Spinal cord (tissue), 10 donors: Measurements from ENCODE around the gene IL27RA. TPM values are rescaled to one million over a fixed set of nuclear protein-coding genes. Genes with fewer than 3 reads are reported as not detected.

Experiments
- DNase-seq, 6 donors: peaks; one replicate each; pipeline versions ENCODE4 v3.0.0 to v3.0.0-alpha.2; 2013 to 2015; ENCODE audit warnings: low spot score in 6 of 6, low read depth in 4 of 6
- H3K27ac ChIP-seq: one replicate; pipeline ENCODE4 v1.5.1; 2013; ENCODE audit warnings: low read depth, low read length, control low read depth
- H3K27me3 ChIP-seq: one replicate; pipeline ENCODE4 v1.6.1; 2013; ENCODE audit warnings: low read length; ENCODE audit not compliant: control insufficient read depth, insufficient read depth
- H3K36me3 ChIP-seq: one replicate; pipeline ENCODE4 v1.6.1; 2013; ENCODE audit warnings: low read length; ENCODE audit not compliant: control insufficient read depth, insufficient read depth
- H3K4me1 ChIP-seq: one replicate; pipeline ENCODE4 v1.6.1; 2013; ENCODE audit warnings: low read length; ENCODE audit not compliant: control insufficient read depth, insufficient read depth
- H3K4me3 ChIP-seq: one replicate; pipeline ENCODE4 v1.5.1; 2013; ENCODE audit warnings: low read depth, low read length, control low read depth
- H3K9me3 ChIP-seq: one replicate; pipeline ENCODE4 v1.6.1; 2013; ENCODE audit warnings: low read length; ENCODE audit not compliant: control insufficient read depth, insufficient read depth
- WGBS: methylation state at CpG from one replicate; pipeline ENCODE4 v1.1.5; 2013; ENCODE audit warnings: missing lambda C conversion rate; ENCODE audit not compliant: insufficient coverage; 5-methylcytosine and 5-hydroxymethylcytosine counted together
- polyA plus RNA-seq, 2 donors: library from polyadenylated mRNA; unstranded; fragments of 120-200 nt; gene quantifications; one replicate each; pipeline ENCODE4 v1.2.1, GENCODE V29; 2013; ENCODE audit not compliant: insufficient read length in 2 of 2
- total RNA-seq, 2 donors: library from RNA; depleted of rRNA in 1 of 2; stranded (reverse); fragments of 120-200 nt in 1 of 2; fragments of >200 nt in 1 of 2; gene quantifications; one replicate each; pipeline versions ENCODE4 v1.2.3 to v1.2.4, GENCODE V29; 2013 to 2014
- donor health status: healthy.

The IL27RA gene
- total and polyA plus RNA-seq, 4 donors: 4.1 to 5.7 (median 5.2) TPM

DNA sequence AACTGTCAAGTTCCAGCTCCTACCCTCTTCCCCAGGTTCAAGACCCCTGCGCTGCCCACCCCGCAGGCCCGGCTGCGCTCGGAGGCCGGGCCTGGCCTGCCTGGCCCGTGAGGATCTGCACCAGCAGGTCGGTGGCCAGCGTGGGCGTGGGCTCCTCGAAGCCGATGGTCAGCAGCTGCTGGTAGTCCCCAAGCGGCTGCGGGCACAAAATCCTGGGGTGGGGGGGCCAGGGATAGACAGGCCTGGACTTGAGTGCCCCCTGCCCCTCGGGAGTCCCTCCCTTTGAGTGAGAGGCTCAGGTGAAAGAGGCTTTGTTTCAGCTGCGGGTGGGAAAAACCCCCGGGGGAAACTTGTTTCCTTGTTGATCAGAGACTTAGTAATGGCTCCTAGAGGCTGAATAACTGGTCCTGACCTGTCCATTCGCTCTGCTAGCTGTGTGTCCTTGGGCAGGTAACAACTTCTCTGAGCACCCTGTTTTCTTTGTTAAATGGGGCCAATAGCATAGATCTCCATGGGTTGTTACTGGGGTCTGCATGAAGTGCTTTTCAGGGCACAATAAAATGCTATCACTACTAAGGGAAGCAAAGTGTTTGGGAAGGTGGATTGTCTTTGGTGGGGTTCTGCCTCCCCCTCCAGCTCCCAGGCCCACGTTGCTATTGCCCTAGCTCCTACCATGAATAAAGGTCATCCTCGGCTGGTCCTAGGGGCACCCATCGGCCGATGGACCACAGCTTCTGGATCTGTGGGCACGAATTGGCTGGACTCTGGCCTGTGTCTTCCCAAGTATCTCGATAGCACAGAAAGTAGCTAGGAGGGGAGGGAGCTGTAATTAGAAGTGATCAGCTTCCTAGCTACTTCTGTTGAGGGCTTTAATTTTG is 50.5 kb downstream of the IL27RA start:
- Histone ChIP-seq H3K27ac (peak overlapping the region; percentile 85), H3K27me3 (no peaks in the 10 kb centered on the region), H3K4me3 (peak overlapping the region; percentile 87), H3K36me3 (peaks cover 21% of the 10 kb centered on the region), H3K4me1 (peaks cover 22% of the 10 kb centered on the region), H3K9me3 (no peaks in the 10 kb centered on the region)
- WGBS: 21% methylated on average over 21 of the region's 24 CpGs
- no peak for DNase-seq

DNA sequence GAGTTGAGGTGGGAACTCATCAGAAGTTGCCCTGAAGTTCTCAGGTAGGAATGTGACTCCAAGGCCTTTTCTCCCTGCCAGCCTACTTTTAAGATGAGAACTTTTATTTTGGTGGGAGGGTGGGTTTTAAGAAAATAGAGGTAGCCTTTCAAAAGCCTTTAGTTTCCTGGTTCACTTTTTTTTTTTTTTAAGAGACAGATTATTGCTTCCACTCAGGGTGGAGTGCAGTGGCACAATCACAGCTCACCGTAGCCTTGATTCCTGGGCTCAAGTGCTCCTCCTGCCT is 51.1 kb downstream of the IL27RA start:
- no peak for DNase-seq
- 0% methylated on average over 1 of the region's 1 CpG for WGBS
- Histone ChIP-seq H3K27ac (no peak overlapping the region), H3K4me1 (peaks cover 22% of the 10 kb centered on the region), H3K27me3 (no peaks in the 10 kb centered on the region), H3K36me3 (peaks cover 27% of the 10 kb centered on the region), H3K4me3 (no peak overlapping the region), H3K9me3 (no peaks in the 10 kb centered on the region)

DNA sequence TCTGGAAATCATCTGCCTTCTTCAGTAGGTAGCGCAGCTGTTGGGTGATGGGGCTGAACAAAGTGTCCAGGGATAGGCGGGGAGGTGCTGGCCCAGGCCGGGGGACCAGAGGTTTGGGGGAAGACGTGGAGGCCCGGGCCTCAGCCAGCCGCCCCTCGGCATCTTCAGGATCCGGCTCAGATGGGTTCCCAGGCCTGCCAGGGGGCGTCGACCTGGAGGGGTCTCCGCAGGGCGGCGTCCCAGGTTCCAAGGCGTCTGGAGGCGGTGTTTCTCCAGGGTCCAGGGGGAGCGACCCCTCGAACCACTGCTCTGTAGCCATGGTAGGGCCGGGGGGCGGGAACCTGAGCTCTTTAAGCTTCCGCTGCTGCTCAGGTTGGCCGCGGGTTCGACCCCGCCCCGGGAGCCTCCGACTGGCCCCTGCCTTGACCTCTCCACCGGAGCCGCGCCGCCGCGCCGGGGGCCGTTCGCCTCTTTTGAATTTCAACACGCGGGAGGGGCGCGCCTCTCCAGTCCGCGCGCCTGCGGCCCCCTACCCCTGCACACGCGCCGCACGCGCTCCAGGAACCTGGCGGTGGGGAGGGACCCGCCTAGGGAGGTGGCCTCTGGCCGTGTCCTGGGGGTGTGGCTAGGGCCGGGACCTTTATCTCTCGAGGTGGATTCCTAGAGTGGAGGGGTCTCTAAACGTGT is 53.9 kb downstream of the IL27RA start, which contains the start of gene C19orf67:
TSS of gene C19orf67 (minus strand) at position 475 of the 687 bp plus-strand sequence. CDS start at position 319, 156 bp downstream.
- no peak for DNase-seq
- Histone ChIP-seq H3K36me3 (peaks cover 42% of the 10 kb centered on the region), H3K4me1 (peaks cover 26% of the 10 kb centered on the region), H3K4me3 (no peak within 1 kb of the TSS), H3K9me3 (no peaks in the 10 kb centered on the region), H3K27me3 (no peaks in the 10 kb centered on the region), H3K27ac (no peak within 1 kb of the TSS)
- 38% methylated on average over 51 of the region's 54 CpGs for WGBS

DNA sequence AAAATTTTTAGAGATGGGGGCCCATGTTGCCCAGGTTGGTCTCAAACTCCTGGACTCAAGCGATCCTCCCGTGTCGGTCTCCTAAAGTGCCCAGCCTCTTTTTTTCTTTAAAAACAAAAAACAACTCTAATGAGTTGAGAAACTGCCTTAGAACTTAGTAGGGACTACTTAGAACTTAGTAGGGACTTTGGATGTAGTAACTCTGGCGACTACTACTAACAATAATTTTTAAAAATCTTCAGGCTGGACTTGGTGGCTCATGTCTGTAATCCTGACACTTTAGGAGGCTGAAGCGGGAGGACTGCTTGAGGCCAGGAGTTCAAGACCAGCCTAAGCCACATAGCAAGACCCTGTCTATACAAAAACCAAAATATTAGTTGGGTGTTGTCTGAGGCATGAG is 54.5 kb downstream of the IL27RA start:
- Histone ChIP-seq H3K36me3 (peaks cover 42% of the 10 kb centered on the region), H3K27ac (no peak overlapping the region), H3K4me3 (no peak overlapping the region), H3K4me1 (peaks cover 20% of the 10 kb centered on the region), H3K27me3 (no peaks in the 10 kb centered on the region), H3K9me3 (no peaks in the 10 kb centered on the region)
- WGBS: no CpG with 5 or more reads among the region's 5 CpGs
- no peak for DNase-seq

DNA sequence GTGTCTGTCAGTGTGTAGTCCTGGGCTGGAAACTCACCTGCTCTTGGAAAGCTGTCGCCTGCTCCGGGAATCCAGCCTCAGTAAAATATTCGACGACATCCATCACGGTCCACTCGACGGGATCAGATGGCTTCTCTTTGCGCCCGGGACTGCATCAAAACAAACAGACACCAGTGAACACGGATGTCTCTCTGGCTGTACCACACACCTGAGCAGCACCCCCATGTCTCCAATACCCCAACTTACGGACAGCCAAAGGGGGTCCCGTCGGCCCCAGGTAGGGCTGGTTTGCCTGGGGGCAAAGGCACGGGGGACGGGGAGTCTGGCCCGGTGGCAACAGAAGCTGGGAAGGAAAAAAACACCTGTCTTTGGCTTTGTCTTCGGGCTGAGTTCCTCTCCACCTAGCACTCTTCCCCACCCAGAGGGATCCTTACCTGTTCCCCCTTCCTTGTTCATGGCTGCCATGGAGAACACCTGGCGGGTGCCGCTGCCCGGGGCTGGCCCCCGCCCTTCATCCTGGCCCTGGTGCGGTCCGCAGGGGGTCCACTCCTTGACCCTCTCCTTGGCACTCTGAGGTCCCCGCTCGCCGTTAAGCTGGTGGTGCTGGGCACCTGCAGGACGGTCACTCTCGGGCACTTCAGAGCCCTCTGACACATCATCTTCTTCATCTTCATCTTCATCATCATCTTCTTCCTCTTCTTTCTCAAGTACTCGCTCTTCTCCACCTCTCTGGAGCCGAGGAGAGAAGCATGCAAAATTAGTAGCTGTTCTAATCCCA is 57.3 kb downstream of the IL27RA start:
- peaks cover 20% of the 10 kb centered on the region for H3K4me1 ChIP-seq
- peaks cover 38% of the 10 kb centered on the region for H3K36me3 ChIP-seq
- 80% methylated on average over 26 of the region's 30 CpGs for WGBS
- no peak for DNase-seq
- H3K9me3 ChIP-seq: no peaks in the 10 kb centered on the region
- no peaks in the 10 kb centered on the region for H3K27me3 ChIP-seq
- H3K4me3 ChIP-seq: peak overlapping the region; percentile 19
- H3K27ac ChIP-seq: no peak overlapping the region

DNA sequence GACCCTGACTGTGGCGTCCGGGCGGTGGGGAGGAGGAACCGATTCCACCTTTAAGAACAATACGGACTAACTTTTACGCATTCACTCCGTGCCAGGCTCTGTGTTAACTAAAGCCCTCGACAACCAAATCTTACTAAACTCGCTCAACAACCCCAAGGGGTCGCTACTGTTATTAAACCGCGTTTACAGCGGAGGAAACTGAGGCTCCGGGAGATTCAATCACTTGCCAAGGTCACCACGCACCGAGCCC is 57.8 kb downstream of the IL27RA start:
- Histone ChIP-seq H3K27me3 (no peaks in the 10 kb centered on the region), H3K4me3 (peak overlapping the region; percentile 19), H3K9me3 (no peaks in the 10 kb centered on the region), H3K36me3 (peaks cover 33% of the 10 kb centered on the region), H3K27ac (no peak overlapping the region), H3K4me1 (peaks cover 20% of the 10 kb centered on the region)
- WGBS: 6% methylated on average over 16 of the region's 16 CpGs
- peak in 2 of 6 donors; percentile 53 to 69 for DNase-seq

DNA sequence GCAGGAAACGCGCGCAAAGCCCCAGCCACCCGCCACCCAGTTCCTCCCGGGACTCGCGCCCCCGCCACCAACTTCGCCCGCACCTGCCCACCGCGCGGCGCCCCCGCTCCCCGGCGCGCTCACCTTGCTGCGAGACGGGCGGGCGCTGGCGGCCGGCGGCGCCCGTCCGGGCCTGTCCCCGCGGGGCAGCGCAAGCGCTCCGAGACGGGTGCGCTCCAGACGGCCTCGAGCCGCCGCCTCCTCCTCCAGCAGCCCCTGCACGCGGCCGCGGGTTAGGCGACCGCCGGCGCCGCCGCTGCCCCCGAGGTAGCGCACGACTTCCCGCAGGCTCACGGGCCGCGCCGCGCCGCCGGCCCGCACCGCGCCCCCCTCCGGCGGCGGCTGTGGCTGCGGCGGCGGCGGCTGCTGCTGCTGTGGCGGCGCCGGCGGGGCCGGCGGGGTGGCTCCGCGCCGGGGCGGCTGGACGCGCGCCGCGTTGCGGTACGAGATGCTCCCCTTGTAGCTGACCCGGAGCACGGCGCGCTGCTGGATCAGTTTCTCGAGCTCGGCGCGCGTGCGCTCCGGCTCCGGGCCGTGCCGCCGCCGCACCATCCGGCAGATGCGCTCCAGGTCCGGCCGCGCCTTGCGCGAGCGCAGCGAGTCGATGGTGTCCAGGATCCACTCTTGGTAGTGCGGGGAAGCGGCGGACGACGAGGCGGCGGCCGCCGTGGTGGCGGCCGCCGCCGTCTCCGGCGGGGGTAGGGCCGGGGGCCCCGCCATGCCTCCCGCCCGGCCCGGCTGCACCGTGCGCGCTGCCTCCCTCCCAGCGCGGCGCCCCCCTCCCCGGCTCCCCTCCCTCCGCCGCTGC is 58.3 kb downstream of the IL27RA start:
- DNase-seq: peak in 2 of 6 donors; percentile 77 to 80
- H3K27ac ChIP-seq: no peak overlapping the region
- no peaks in the 10 kb centered on the region for H3K9me3 ChIP-seq
- peaks cover 20% of the 10 kb centered on the region for H3K4me1 ChIP-seq
- H3K27me3 ChIP-seq: no peaks in the 10 kb centered on the region
- H3K36me3 ChIP-seq: peaks cover 33% of the 10 kb centered on the region
- WGBS: under 1% methylated on average over 124 of the region's 142 CpGs
- peak overlapping the region; percentile 48 for H3K4me3 ChIP-seq

DNA sequence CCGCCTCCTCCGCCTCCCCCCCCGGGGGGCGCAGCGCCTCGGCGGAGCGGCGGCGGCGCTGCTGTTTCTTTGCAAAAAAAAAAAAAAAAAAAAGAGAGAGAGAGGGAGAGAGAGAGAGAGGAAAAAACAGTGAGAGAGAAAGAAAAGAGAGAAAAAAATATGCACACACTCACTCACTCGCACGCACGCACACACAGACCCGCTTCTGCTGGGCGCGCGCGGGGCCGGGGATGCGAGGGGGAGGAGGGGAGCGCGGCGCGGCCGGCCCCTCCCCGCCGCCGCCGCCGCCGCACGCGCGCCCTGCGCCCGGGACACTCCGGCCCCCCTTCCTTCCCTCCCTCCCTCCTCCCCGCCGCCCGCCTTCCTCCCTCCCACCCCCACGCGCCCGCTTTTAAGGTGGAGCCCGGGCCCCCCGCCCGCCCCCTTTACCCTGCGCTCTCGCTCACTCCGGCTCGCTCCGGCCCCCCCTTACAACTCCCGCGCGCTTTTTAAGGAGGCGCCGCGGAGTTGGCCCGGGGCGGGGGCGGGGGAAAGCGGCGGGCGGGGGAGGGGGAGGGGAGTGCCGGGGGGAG is 59.0 kb downstream of the IL27RA start, which contains the start of gene SAMD1:
TSS of gene SAMD1 (minus strand) at position 243 of the 572 bp plus-strand sequence.
- H3K4me1 ChIP-seq: peaks cover 20% of the 10 kb centered on the region
- no peaks in the 10 kb centered on the region for H3K9me3 ChIP-seq
- WGBS: no CpG with 5 or more reads among the region's 65 CpGs
- DNase-seq: peak in 4 of 6 donors; percentile 74 to 97 (median 88)
- H3K4me3 ChIP-seq: peak within 1 kb of the TSS; percentile 79
- no peaks in the 10 kb centered on the region for H3K27me3 ChIP-seq
- peak within 1 kb of the TSS; percentile 93 for H3K27ac ChIP-seq
- peaks cover 28% of the 10 kb centered on the region for H3K36me3 ChIP-seq
